Cardiac fibroblast (primary cell): ENCODE results near the gene ZNF429.

Experiments used
- DNase-seq, 2 donors: peaks; one replicate each; pipeline versions ENCODE4 v3.0.0 to v3.0.0-alpha.2; 2010; ENCODE audit warnings: low read depth in 2 of 2
- H3K4me3 ChIP-seq, 2 donors: replicated peaks in 1 of 2; 1 replicate in 1 of 2; 2 replicates in 1 of 2; pipeline ENCODE4 v1.5.1; 2011; ENCODE audit warnings: low read depth in 2 of 2, low read length in 2 of 2, mild to moderate bottlenecking in 2 of 2, moderate library complexity in 1 of 2
- CTCF ChIP-seq: IDR thresholded peaks from one replicate; pipeline ENCODE4 v1.5.1; 2011; ENCODE audit warnings: low read depth, mild to moderate bottlenecking, low read length, inconsistent platforms

The ZNF429 gene

GRCh38 chr19:21581646-21582240 is 76.3 kb downstream of the ZNF429 start:
- no peak for TF ChIP-seq CTCF
- no peak overlapping the region for H3K4me3 ChIP-seq
- no peak for DNase-seq

DNA sequence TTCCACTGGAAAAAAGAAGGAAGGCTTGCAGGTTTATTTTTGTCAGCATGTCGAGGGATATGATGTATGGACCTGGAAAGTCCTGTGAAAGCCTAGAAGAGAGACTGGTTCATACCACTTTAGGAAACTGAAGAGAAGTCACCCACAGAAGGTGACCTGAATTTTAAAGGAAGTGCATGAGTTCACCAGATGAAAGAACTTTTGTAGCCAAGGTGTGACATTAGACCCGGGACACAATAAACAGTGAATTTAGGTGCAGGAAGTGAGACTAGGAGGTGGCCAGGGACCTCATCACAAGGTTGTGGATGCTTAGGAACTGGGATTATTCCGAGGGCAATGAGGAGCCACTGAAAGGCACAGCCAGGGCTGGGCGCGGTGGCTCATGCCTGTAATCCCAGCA is 79.1 kb downstream of the ZNF429 start:
- no peak for DNase-seq
- no peak overlapping the region for H3K4me3 ChIP-seq
- no peak for TF ChIP-seq CTCF

GRCh38 chr19:21585281-21585890 is 80.0 kb downstream of the ZNF429 start:
- TF ChIP-seq CTCF: no peak
- no peak overlapping the region for H3K4me3 ChIP-seq
- no peak for DNase-seq

- no peak for DNase-seq
- H3K4me3 ChIP-seq: peak overlapping the region; percentile 13 to 28
- TF ChIP-seq CTCF: no peak
These were observed 81.1 kb downstream of the ZNF429 start for GRCh38 chr19:21586311-21587116.

- no peak overlapping the region for H3K4me3 ChIP-seq
- DNase-seq: no peak
- no peak for TF ChIP-seq CTCF
These were observed 81.7 kb downstream of the ZNF429 start for GRCh38 chr19:21587117-21587461.

GRCh38 chr19:21587549-21587948 is 82.1 kb downstream of the ZNF429 start:
- no peak for DNase-seq
- H3K4me3 ChIP-seq: no peak overlapping the region
- TF ChIP-seq CTCF: no peak
